ENCODE results near the gene OR10A7.
"Not testable (repeated sequence)": the region's sequence is repeated elsewhere in the genome, so short reads cannot be mapped to it uniquely, and the experiment has no call there.

OR10A7 gene

GRCh38 chr12:55220725-55221124 is at the start of gene OR10A7:
OR10A7 (plus strand) TSS chr12:55221025; CDS start chr12:55221025, 0 bp downstream.
- no peak for DNase-seq

GRCh38 chr12:55171445-55171844 is 49.4 kb upstream of the OR10A7 start:
- DNase-seq, result no peak

GRCh38 chr12:55171846-55172245 is 49.0 kb upstream of the OR10A7 start:
- not testable (repeated sequence) for DNase-seq

DNA sequence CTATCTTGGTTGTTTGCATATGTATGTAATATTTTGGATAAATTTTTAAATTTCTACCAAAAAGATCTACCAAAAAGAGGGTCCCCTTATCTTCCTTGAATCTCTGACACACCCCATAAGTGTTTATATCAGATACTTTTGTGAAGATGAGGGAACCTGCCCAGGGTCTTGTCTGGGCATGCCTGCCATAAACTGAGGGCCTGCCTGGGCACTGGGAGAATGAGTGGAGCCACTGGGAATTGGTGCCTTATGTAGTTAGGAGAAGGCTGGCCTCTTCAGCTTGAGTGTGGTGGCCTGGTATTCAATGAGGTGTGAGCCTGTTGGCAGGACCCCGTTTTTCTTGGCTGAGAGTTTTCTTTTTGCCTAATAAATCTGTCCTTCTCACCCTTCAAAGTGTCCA is 48.1 kb upstream of the OR10A7 start:
- no peak for DNase-seq

GRCh38 chr12:55173456-55173855 is 47.4 kb upstream of the OR10A7 start:
- DNase-seq, result no peak

- no peak for DNase-seq
These were observed 32.3 kb upstream of the OR10A7 start for GRCh38 chr12:55188573-55188972.

- peak; percentile 88 for DNase-seq
These were observed 31.8 kb upstream of the OR10A7 start for GRCh38 chr12:55188974-55189556.

DNA sequence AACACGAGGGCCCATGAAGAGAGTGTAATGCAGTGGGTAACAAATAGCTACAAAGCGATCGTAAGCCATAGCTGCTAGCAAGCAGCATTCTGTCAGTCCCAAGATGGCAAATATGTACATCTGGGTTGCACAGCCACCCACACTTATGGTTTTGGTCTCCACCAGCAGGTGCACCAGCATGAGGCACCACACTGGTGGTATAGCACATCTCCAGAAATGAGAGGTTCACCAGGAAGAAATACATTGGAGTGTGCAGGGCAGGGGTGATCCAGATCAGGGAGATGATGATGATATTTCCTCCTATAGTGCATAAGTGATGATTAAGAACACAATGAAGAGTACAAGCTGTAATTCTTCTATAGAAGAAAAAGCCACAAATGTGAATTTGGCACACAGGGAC is 26.4 kb upstream of the OR10A7 start:
- no peak for DNase-seq

DNA sequence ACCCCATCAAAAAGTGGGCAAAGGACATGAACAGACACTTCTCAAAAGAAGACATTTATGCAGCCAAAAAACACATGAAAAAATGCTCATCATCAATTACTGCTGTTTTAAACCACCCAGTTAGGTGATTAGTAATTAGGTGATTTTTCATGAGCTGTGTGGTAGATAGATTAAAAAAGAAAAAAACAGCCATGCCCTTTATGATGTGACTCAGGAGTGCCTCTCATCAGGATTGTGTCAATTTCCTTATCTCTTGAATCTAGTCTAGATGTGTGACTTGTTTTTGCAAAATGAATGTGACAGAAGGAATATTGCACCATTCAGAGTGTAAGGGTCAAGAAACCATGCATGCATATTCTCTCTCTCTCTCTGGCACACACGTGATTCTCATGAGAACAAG is 5.7 kb downstream of the OR10A7 start:
- no peak for DNase-seq

GRCh38 chr12:55227643-55228042 is 6.8 kb downstream of the OR10A7 start:
- no peak for DNase-seq

GRCh38 chr12:55244309-55244708 is 23.5 kb downstream of the OR10A7 start, which contains the start of gene OR6C74:
OR6C74 (plus strand) TSS chr12:55244609; CDS start chr12:55247288, 2,679 bp downstream.
- no peak for DNase-seq

- no peak for DNase-seq
These were observed 25.3 kb downstream of the OR10A7 start for GRCh38 chr12:55246159-55246558.

DNA sequence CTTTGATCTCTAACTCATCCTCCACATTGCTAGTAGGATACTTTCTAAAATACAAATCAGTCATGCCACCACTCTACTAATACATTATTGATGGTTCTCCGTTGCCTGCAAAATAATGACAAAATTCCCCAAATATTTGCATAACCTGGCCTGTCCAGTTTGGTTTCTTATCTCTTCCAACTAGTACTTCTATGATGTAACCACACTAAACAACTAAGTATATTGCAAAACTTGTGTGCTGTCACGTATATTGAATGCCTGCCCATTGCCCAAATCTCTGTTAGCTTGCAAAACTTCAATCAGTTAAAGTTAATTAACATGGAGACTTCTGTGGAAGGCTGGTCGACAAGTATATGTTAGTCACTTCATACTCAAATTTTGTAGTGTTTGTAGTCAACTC is 30.1 kb downstream of the OR10A7 start:
- DNase-seq, result peak; percentile 4

GRCh38 chr12:55253281-55253680 is 32.5 kb downstream of the OR10A7 start:
- DNase-seq, result no peak

- no peak for DNase-seq
These were observed 36.0 kb downstream of the OR10A7 start for GRCh38 chr12:55256831-55257230.

DNA sequence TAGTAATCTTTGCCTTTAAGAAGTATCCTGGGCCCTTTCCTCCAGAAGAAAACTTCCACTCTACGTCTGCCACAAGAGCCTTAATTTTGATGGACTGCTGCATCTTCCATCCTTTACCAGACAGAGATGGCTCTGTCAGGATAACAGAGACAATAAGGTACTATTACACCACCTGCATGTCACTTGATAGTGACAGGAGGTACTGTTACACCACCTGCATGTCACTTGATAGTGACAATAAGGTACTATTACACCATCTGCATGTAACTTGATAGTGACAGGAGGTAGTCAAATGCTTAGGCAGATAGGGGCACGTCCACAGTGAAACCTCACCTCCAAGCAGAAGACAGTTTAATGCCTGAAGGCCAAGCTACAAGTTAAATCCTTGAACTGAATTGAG is 37.5 kb downstream of the OR10A7 start:
- DNase-seq, result no peak
